HEK293 (cell line): ENCODE results near the gene ACAP2.

Experiments used
- CTCF ChIP-seq: fragments of 450-650 bp; formaldehyde crosslinking; IDR thresholded peaks from 2 replicates; pipeline ENCODE4 v1.5.1; 2016; ENCODE audit warnings: missing biosample characterization, missing genetic modification characterization
- GLI4 ChIP-seq: fragments of 450-650 bp; formaldehyde crosslinking; IDR thresholded peaks from 2 replicates; pipeline ENCODE4 v1.5.1; 2016; ENCODE audit warnings: missing biosample characterization, missing genetic modification characterization
- PRDM1 ChIP-seq: fragments of 450-650 bp; formaldehyde crosslinking; IDR thresholded peaks from 2 replicates; pipeline ENCODE4; 2016; ENCODE audit warnings: missing biosample characterization, missing genetic modification characterization
- ZNF10 ChIP-seq: fragments of 450-650 bp; formaldehyde crosslinking; IDR thresholded peaks from 2 replicates; pipeline ENCODE4 v1.5.1; 2017; ENCODE audit warnings: missing biosample characterization, missing genetic modification characterization
- ZNF138 ChIP-seq: fragments of 450-650 bp; formaldehyde crosslinking; IDR thresholded peaks from 2 replicates; pipeline ENCODE4 v1.5.1; 2016; ENCODE audit warnings: missing biosample characterization, missing genetic modification characterization, borderline replicate concordance
- ZNF146 ChIP-seq: fragments of 450-650 bp; formaldehyde crosslinking; IDR thresholded peaks from 2 replicates; pipeline ENCODE4 v1.5.1; 2016; ENCODE audit warnings: missing biosample characterization, missing genetic modification characterization
- ZNF274 ChIP-seq, 2 experiments: fragments of 200-500 bp in 1 of 2; fragments of 450-650 bp in 1 of 2; sonication (Bioruptor generic) in 1 of 2; formaldehyde crosslinking in 1 of 2; IDR thresholded peaks; 2 replicates each; pipeline versions ENCODE4 v1.5.1 to v1.6.1; 2014 to 2016; ENCODE audit warnings: borderline replicate concordance in 1 of 2, inconsistent platforms in 1 of 2, low read length in 1 of 2, missing biosample characterization in 1 of 2, missing genetic modification characterization in 1 of 2
- ZNF302 ChIP-seq: fragments of 450-650 bp; formaldehyde crosslinking; IDR thresholded peaks from 2 replicates; pipeline ENCODE4 v1.5.1; 2016; ENCODE audit warnings: missing biosample characterization, missing genetic modification characterization, low read depth
- ZNF311 ChIP-seq: fragments of 450-650 bp; formaldehyde crosslinking; IDR thresholded peaks from 2 replicates; pipeline ENCODE4 v1.5.1; 2017; ENCODE audit warnings: missing biosample characterization, missing genetic modification characterization, borderline replicate concordance
- ZNF324 ChIP-seq: fragments of 450-650 bp; formaldehyde crosslinking; IDR thresholded peaks from 2 replicates; pipeline ENCODE4 v1.5.1; 2016; ENCODE audit warnings: missing biosample characterization, missing genetic modification characterization
- ZNF707 ChIP-seq: fragments of 450-650 bp; formaldehyde crosslinking; IDR thresholded peaks from 2 replicates; pipeline ENCODE4 v1.5.1; 2016; ENCODE audit warnings: missing biosample characterization, missing genetic modification characterization
- ZNF830 ChIP-seq: fragments of 450-650 bp; IDR thresholded peaks from 2 replicates; pipeline ENCODE4 v1.5.0; 2018; ENCODE audit warnings: missing biosample characterization, missing genetic modification characterization, low read depth, mild to moderate bottlenecking, moderate library complexity
- TF ChIP-seq, protein P1 (sequence below): fragments of 450-650 bp; formaldehyde crosslinking; IDR thresholded peaks from 2 replicates; pipeline ENCODE4 v1.5.1; 2016; ENCODE audit warnings: missing biosample characterization, missing genetic modification characterization
- TF ChIP-seq, protein P2 (sequence below): fragments of 450-650 bp; formaldehyde crosslinking; IDR thresholded peaks from 2 replicates; pipeline ENCODE4 v1.5.0; 2017; ENCODE audit warnings: missing biosample characterization, missing genetic modification characterization, borderline replicate concordance

GRCh38 chr3:195438371-195438770, 4.4 kb downstream of the ACAP2 start:
- TF ChIP-seq CTCF (no peak), ZNF10 (tag by site-specific recombination) (no peak), GLI4 (tag by site-specific recombination) (no peak), ZNF324 (no peak), ZNF830 (tag by site-specific recombination) (no peak), ZNF138 (no peak), ZNF707 (tag by site-specific recombination) (no peak), PRDM1 (no peak), ZNF311 (tag by site-specific recombination) (no peak), ZNF274 (IDR thresholded peaks at IDR 0.05; ENCODE audit: low read length) (no peak), ZNF274 (tag by site-specific recombination; IDR thresholded peaks at IDR 0.05; ENCODE audit: borderline replicate concordance) (no peak), ZNF146 (tag by site-specific recombination) (no peak), ZNF302 (tag by site-specific recombination) (no peak)
- TF ChIP-seq, protein P1, sequence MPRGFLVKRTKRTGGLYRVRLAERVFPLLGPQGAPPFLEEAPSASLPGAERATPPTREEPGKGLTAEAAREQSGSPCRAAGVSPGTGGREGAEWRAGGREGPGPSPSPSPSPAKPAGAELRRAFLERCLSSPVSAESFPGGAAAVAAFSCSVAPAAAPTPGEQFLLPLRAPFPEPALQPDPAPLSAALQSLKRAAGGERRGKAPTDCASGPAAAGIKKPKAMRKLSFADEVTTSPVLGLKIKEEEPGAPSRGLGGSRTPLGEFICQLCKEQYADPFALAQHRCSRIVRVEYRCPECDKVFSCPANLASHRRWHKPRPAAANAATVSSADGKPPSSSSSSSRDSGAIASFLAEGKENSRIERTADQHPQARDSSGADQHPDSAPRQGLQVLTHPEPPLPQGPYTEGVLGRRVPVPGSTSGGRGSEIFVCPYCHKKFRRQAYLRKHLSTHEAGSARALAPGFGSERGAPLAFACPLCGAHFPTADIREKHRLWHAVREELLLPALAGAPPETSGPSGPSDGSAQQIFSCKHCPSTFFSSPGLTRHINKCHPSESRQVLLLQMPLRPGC: no peak
- TF ChIP-seq, protein P2, sequence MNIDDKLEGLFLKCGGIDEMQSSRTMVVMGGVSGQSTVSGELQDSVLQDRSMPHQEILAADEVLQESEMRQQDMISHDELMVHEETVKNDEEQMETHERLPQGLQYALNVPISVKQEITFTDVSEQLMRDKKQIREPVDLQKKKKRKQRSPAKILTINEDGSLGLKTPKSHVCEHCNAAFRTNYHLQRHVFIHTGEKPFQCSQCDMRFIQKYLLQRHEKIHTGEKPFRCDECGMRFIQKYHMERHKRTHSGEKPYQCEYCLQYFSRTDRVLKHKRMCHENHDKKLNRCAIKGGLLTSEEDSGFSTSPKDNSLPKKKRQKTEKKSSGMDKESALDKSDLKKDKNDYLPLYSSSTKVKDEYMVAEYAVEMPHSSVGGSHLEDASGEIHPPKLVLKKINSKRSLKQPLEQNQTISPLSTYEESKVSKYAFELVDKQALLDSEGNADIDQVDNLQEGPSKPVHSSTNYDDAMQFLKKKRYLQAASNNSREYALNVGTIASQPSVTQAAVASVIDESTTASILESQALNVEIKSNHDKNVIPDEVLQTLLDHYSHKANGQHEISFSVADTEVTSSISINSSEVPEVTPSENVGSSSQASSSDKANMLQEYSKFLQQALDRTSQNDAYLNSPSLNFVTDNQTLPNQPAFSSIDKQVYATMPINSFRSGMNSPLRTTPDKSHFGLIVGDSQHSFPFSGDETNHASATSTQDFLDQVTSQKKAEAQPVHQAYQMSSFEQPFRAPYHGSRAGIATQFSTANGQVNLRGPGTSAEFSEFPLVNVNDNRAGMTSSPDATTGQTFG (tag by site-specific recombination): no peak
